ENCODE measurements around the gene FGF1.

The FGF1 gene

DNA sequence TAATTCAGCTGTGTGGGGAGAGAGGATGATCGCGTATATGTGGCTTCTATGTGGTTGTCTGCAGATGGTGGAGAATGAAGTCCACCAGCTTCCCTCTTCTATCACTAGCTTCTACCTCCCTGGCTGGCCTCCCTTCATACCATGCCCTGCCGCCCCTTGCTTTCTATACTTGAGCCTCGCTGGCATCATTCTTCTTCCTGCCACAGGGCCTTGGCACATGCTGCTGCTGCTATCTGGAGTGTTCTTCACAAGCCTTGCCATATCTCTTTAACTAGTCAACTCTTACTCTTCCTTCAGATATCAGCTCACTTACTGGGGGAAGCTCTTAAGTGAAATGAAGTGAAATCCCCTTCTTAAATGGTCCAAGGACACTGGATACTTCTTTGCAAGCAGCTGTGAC is 100.4 kb downstream of the FGF1 start:
- H3K4me2 ChIP-seq (ENCODE audit: low read length) = no peak overlapping the region
- no peaks in the 10 kb centered on the region for H3K36me3 ChIP-seq (ENCODE audit: insufficient read depth, low read length)

GRCh38 chr5:142584891-142585290 is 101.0 kb downstream of the FGF1 start:
- Histone ChIP-seq H3K4me2 (ENCODE audit: low read length) (no peak overlapping the region), H3K4me1 (ENCODE audit: control insufficient read depth, insufficient read depth, low read length) (no peaks in the 10 kb centered on the region), H3K27me3 (ENCODE audit: control insufficient read depth, insufficient read depth, low read length) (no peaks in the 10 kb centered on the region), H3K9ac (ENCODE audit: low read depth, low read length) (no peak overlapping the region), H3K9me3 (replicated peaks; ENCODE audit: low read length) (no peaks in the 10 kb centered on the region), H3K36me3 (ENCODE audit: insufficient read depth, low read length) (no peaks in the 10 kb centered on the region), H3K4me3 (ENCODE audit: low read length) (no peak overlapping the region)

More for the DNA sequence above, 100.4 kb downstream of the FGF1 start:
- H3K4me1 ChIP-seq (ENCODE audit: control insufficient read depth, insufficient read depth, low read length) = no peaks in the 10 kb centered on the region
- H3K4me3 ChIP-seq (ENCODE audit: low read length) = no peak overlapping the region
- no peaks in the 10 kb centered on the region for H3K9me3 ChIP-seq (replicated peaks; ENCODE audit: low read length)
- H3K27me3 ChIP-seq (ENCODE audit: control insufficient read depth, insufficient read depth, low read length) = no peaks in the 10 kb centered on the region
- no peak overlapping the region for H3K9ac ChIP-seq (ENCODE audit: low read depth, low read length)

DNA sequence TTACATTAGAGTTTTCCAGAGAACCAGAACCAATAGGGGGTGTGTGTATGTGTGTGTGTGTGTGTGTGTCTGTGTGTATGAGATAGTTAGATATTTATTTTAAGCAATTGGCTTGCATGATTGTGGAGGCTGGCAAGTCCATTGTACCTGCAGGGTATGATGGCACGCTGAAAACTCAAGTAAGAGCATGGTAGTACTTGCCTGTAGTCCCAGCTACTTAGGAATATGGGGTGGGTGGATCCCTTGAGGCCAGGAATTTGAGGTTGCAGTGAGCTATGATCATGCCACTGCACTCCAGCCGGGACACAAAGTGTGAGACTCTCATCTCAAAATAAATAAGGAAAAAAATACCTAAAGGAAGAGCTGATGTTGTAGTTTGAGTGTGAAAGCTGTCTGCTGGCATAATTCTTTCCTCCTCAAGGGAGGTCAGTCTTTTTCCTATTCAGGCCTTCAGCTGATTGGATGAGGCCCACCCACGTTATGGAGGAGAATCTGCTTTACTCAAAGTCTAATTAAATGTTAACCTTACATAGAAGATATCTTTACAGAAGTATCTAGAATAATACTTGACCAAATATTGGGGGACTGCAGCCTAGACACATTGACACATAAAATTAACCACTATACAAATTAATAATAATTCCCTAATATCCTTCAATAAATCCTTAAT is 107.6 kb downstream of the FGF1 start:
- Histone ChIP-seq H3K4me2 (ENCODE audit: low read length) (no peak overlapping the region), H3K9me3 (replicated peaks; ENCODE audit: low read length) (no peaks in the 10 kb centered on the region), H3K4me3 (ENCODE audit: low read length) (no peak overlapping the region), H3K27me3 (ENCODE audit: control insufficient read depth, insufficient read depth, low read length) (no peaks in the 10 kb centered on the region), H3K4me1 (ENCODE audit: control insufficient read depth, insufficient read depth, low read length) (no peaks in the 10 kb centered on the region), H3K36me3 (ENCODE audit: insufficient read depth, low read length) (no peaks in the 10 kb centered on the region), H3K9ac (ENCODE audit: low read depth, low read length) (no peak overlapping the region)

DNA sequence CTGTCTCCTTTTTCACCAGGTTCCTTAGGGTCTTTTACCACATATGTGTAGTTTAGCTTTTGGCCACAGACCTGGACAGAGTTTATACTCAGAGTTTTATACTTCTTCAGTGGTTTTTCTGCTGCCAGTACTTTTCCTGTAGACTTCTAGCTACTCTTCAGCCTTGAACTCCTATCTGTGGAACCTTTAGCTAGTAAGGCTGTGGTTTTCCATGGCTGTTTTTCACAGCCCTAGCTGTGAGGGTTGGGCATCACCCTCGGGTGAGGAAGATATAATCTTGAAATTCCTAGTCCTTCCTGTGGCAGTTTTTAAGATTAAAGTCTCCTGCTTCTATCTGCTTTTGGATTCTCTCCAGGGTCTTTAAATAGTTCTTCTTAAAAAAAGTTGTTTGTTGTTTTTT is 109.1 kb downstream of the FGF1 start:
- H3K9me3 ChIP-seq (replicated peaks; ENCODE audit: low read length) = no peaks in the 10 kb centered on the region
- no peak overlapping the region for H3K9ac ChIP-seq (ENCODE audit: low read depth, low read length)
- H3K27me3 ChIP-seq (ENCODE audit: control insufficient read depth, insufficient read depth, low read length) = no peaks in the 10 kb centered on the region
- H3K4me3 ChIP-seq (ENCODE audit: low read length) = no peak overlapping the region
- no peaks in the 10 kb centered on the region for H3K36me3 ChIP-seq (ENCODE audit: insufficient read depth, low read length)
- no peak overlapping the region for H3K4me2 ChIP-seq (ENCODE audit: low read length)
- no peaks in the 10 kb centered on the region for H3K4me1 ChIP-seq (ENCODE audit: control insufficient read depth, insufficient read depth, low read length)

GRCh38 chr5:142576303-142576702 is 109.6 kb downstream of the FGF1 start:
- no peaks in the 10 kb centered on the region for H3K27me3 ChIP-seq (ENCODE audit: control insufficient read depth, insufficient read depth, low read length)
- H3K36me3 ChIP-seq (ENCODE audit: insufficient read depth, low read length) = no peaks in the 10 kb centered on the region
- no peaks in the 10 kb centered on the region for H3K9me3 ChIP-seq (replicated peaks; ENCODE audit: low read length)
- no peak overlapping the region for H3K9ac ChIP-seq (ENCODE audit: low read depth, low read length)
- H3K4me2 ChIP-seq (ENCODE audit: low read length) = no peak overlapping the region
- no peaks in the 10 kb centered on the region for H3K4me1 ChIP-seq (ENCODE audit: control insufficient read depth, insufficient read depth, low read length)
- no peak overlapping the region for H3K4me3 ChIP-seq (ENCODE audit: low read length)

GRCh38 chr5:142572006-142572405 is 113.9 kb downstream of the FGF1 start:
- Histone ChIP-seq H3K4me3 (ENCODE audit: low read length) (no peak overlapping the region), H3K27me3 (ENCODE audit: control insufficient read depth, insufficient read depth, low read length) (no peaks in the 10 kb centered on the region), H3K4me2 (ENCODE audit: low read length) (no peak overlapping the region), H3K4me1 (ENCODE audit: control insufficient read depth, insufficient read depth, low read length) (peaks cover 18% of the 10 kb centered on the region), H3K9me3 (replicated peaks; ENCODE audit: low read length) (no peaks in the 10 kb centered on the region), H3K36me3 (ENCODE audit: insufficient read depth, low read length) (no peaks in the 10 kb centered on the region), H3K9ac (ENCODE audit: low read depth, low read length) (no peak overlapping the region)

GRCh38 chr5:142571371-142571770 is 114.5 kb downstream of the FGF1 start:
- no peaks in the 10 kb centered on the region for H3K27me3 ChIP-seq (ENCODE audit: control insufficient read depth, insufficient read depth, low read length)
- no peak overlapping the region for H3K4me3 ChIP-seq (ENCODE audit: low read length)
- H3K4me2 ChIP-seq (ENCODE audit: low read length) = no peak overlapping the region
- no peaks in the 10 kb centered on the region for H3K36me3 ChIP-seq (ENCODE audit: insufficient read depth, low read length)
- H3K4me1 ChIP-seq (ENCODE audit: control insufficient read depth, insufficient read depth, low read length) = peaks cover 18% of the 10 kb centered on the region
- no peak overlapping the region for H3K9ac ChIP-seq (ENCODE audit: low read depth, low read length)
- no peaks in the 10 kb centered on the region for H3K9me3 ChIP-seq (replicated peaks; ENCODE audit: low read length)

DNA sequence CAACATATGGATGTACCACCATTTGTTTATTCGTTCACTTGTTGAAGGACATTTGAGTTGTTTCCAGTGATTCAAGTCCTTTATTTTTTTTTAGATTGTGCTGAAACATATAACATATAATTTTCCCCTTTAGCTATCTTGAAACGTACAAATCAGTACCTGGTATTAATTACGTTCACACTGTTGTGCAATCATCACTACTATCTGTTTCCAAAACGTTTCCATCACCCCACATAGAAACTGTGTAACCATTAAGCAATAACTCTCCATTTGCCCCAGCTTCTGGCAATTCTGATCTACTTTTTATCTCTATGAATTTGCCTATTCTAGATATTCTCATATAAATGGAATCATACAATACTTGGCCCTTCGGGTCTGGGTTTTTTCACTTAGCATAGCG is 116.0 kb downstream of the FGF1 start:
- Histone ChIP-seq H3K4me3 (ENCODE audit: low read length) (no peak overlapping the region), H3K9me3 (replicated peaks; ENCODE audit: low read length) (no peaks in the 10 kb centered on the region), H3K36me3 (ENCODE audit: insufficient read depth, low read length) (no peaks in the 10 kb centered on the region), H3K9ac (ENCODE audit: low read depth, low read length) (no peak overlapping the region), H3K27me3 (ENCODE audit: control insufficient read depth, insufficient read depth, low read length) (no peaks in the 10 kb centered on the region), H3K4me1 (ENCODE audit: control insufficient read depth, insufficient read depth, low read length) (peaks cover 18% of the 10 kb centered on the region), H3K4me2 (ENCODE audit: low read length) (no peak overlapping the region)

- H3K36me3 ChIP-seq (ENCODE audit: insufficient read depth, low read length) = no peaks in the 10 kb centered on the region
- H3K4me1 ChIP-seq (ENCODE audit: control insufficient read depth, insufficient read depth, low read length) = peaks cover 18% of the 10 kb centered on the region
- no peaks in the 10 kb centered on the region for H3K27me3 ChIP-seq (ENCODE audit: control insufficient read depth, insufficient read depth, low read length)
- peak overlapping the region; percentile 13 for H3K4me2 ChIP-seq (ENCODE audit: low read length)
- H3K9ac ChIP-seq (ENCODE audit: low read depth, low read length) = peak overlapping the region; percentile 67
- no peaks in the 10 kb centered on the region for H3K9me3 ChIP-seq (replicated peaks; ENCODE audit: low read length)
- no peak overlapping the region for H3K4me3 ChIP-seq (ENCODE audit: low read length)
These were observed 116.9 kb downstream of the FGF1 start for GRCh38 chr5:142568996-142569335.

- H3K4me3 ChIP-seq (ENCODE audit: low read length) = no peak overlapping the region
- peak overlapping the region; percentile 67 for H3K9ac ChIP-seq (ENCODE audit: low read depth, low read length)
- H3K27me3 ChIP-seq (ENCODE audit: control insufficient read depth, insufficient read depth, low read length) = no peaks in the 10 kb centered on the region
- H3K4me2 ChIP-seq (ENCODE audit: low read length) = peak overlapping the region; percentile 13
- H3K36me3 ChIP-seq (ENCODE audit: insufficient read depth, low read length) = no peaks in the 10 kb centered on the region
- peaks cover 18% of the 10 kb centered on the region for H3K4me1 ChIP-seq (ENCODE audit: control insufficient read depth, insufficient read depth, low read length)
- H3K9me3 ChIP-seq (replicated peaks; ENCODE audit: low read length) = no peaks in the 10 kb centered on the region
These were observed 117.5 kb downstream of the FGF1 start for GRCh38 chr5:142568283-142568995.

- Histone ChIP-seq H3K4me2 (ENCODE audit: low read length) (peak overlapping the region; percentile 46), H3K4me3 (ENCODE audit: low read length) (peak overlapping the region; percentile 25), H3K4me1 (ENCODE audit: control insufficient read depth, insufficient read depth, low read length) (peaks cover 23% of the 10 kb centered on the region), H3K9me3 (replicated peaks; ENCODE audit: low read length) (no peaks in the 10 kb centered on the region), H3K27me3 (ENCODE audit: control insufficient read depth, insufficient read depth, low read length) (no peaks in the 10 kb centered on the region), H3K9ac (ENCODE audit: low read depth, low read length) (peak overlapping the region; percentile 44), H3K36me3 (ENCODE audit: insufficient read depth, low read length) (no peaks in the 10 kb centered on the region)
These were observed 124.3 kb downstream of the FGF1 start for GRCh38 chr5:142561486-142562097.
